Measurements from ENCODE around the gene INSRR. TPM values are rescaled to one million over a fixed set of nuclear protein-coding genes. Genes with fewer than 3 reads are reported as not detected.

INSRR gene
- total RNA-seq, 4 donors from 2014 or later, result under 0.01 to 0.60 (median 0.20) TPM

DNA sequence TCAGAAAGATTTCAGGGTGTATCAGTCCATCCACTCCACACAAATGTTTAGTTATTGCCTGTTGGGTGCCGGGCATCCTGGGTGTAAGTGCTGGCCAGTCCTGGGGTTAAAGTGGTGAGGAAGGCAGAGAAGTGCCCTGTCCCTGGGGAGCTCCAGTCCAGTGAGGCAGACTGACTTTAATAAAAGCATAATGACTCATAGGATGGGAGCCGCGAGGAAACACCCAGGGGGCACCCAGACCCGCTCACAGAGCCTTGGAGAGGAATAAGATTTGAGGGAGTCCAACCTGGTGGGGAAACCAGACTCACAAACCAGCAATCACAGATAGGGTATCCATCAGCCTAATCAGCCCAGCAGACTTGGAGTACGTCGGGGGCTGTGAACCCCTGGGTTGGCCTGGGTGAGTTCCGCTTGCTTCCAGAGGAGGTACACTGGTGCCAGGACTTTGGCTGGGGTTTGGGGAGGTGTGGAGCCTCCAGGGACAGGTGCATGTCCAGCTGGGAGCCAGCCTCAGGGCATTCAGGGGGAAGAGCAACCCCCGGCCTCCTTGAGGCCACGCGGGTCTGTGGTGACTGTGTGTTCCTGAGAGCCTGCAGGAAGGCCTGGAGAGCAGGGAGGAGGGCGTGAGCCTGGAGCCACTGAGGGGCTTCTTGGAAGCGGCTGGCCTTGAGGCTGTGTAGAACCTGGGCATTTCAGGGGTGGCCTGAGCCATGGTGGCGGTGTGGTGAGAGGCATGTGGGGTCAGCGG, 38.3 kb upstream of the INSRR start:
- H3K4me1 ChIP-seq, result peaks cover 0 to 96% (median 51%) of the 10 kb centered on the region in 4 donors
- no peaks in the 10 kb centered on the region for H3K36me3 ChIP-seq
- H3K27me3 ChIP-seq, result peaks cover 0 to 21% of the 10 kb centered on the region in 2 donors
- no peaks in the 10 kb centered on the region for H3K9me3 ChIP-seq
- DNase-seq (ENCODE audit: low spot score in 2 of 2), result no peak
- WGBS, 2 donors, result 52 to 64% methylated on average over 13 of the region's 14 CpGs
- TF ChIP-seq POLR2A (IDR thresholded peaks at IDR 0.05) (no peak), CTCF (IDR thresholded peaks at IDR 0.05) (no peak), EP300 (IDR thresholded peaks at IDR 0.05) (no peak)
- H3K4me3 ChIP-seq, result peak overlapping the region in 1 of 4 donors; percentile 11
- H3K27ac ChIP-seq, result peak overlapping the region; percentile 38 to 97 (median 77)

- TF ChIP-seq CTCF (IDR thresholded peaks at IDR 0.05) (no peak), EP300 (IDR thresholded peaks at IDR 0.05) (no peak), POLR2A (IDR thresholded peaks at IDR 0.05) (no peak)
- DNase-seq (ENCODE audit: low spot score in 2 of 2), result no peak
- Histone ChIP-seq H3K4me3 (peak overlapping the region in 1 of 4 donors; percentile 3), H3K9me3 (no peaks in the 10 kb centered on the region), H3K4me1 (peaks cover 0 to 93% (median 45%) of the 10 kb centered on the region in 4 donors), H3K27me3 (peaks cover 0 to 21% of the 10 kb centered on the region in 2 donors), H3K36me3 (no peaks in the 10 kb centered on the region), H3K27ac (peak overlapping the region; percentile 38 to 97 (median 77))
- 68 to 72% methylated on average over 15 to 16 of the region's 16 CpGs for WGBS, 2 donors
Observed at GRCh38 chr1:156896490-156897033, 37.6 kb upstream of the INSRR start.

DNA sequence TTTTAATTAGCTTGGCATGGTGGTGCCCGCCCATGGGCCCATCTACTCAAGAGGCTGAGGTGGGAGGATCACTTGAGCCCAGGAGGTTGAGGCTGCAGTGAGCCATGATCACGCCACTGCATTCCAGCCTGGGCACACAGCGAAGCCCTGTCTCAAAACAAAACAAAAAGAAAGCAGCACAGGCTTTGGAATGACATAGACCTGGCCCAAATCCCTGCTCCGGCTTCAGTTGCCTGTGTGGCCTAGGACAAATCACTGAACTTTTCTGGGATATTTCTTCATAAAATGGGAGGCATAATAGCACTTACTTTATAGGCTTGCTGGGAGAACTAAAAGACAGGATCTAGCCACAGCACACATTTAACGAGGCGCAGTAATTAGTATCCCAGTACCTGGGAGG, 37.0 kb upstream of the INSRR start:
- H3K4me3 ChIP-seq, result peak overlapping the region in 1 of 4 donors; percentile 55
- DNase-seq (ENCODE audit: low spot score in 2 of 2), result no peak
- H3K4me1 ChIP-seq, result peaks cover 0 to 87% (median 40%) of the 10 kb centered on the region in 4 donors

DNA sequence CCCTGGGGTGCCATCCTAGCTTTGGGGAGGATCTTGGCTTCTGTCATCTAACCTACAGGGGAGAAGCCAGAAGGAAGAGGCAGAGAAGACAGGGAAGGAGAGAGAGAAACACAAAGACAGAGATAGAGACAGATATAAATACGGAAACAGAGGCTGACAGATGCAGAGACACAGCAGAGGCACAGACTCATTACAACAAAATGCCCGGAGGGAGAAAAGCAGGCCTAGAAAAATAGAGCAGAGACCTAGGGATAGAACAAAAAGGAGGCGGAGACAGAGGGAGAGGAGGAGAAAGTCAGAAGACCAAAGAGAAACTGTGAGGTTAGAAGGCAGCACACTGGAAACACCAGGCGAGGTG, 36.5 kb upstream of the INSRR start:
- Histone ChIP-seq H3K9me3 (no peaks in the 10 kb centered on the region), H3K27ac (peak overlapping the region; percentile 78 to 97 (median 86)), H3K4me3 (peak overlapping the region in 2 of 4 donors; percentile 30 to 55), H3K27me3 (peaks cover 0 to 21% of the 10 kb centered on the region in 2 donors), H3K4me1 (peaks cover 0 to 82% (median 38%) of the 10 kb centered on the region in 4 donors), H3K36me3 (no peaks in the 10 kb centered on the region)
- peak in 1 of 2 donors; percentile 40 for DNase-seq (ENCODE audit: low spot score in 2 of 2)
- TF ChIP-seq CTCF (IDR thresholded peaks at IDR 0.05), result no peak
- TF ChIP-seq POLR2A (IDR thresholded peaks at IDR 0.05), result no peak
- TF ChIP-seq EP300 (IDR thresholded peaks at IDR 0.05), result no peak
- 46 to 51% methylated on average over 4 of the region's 4 CpGs for WGBS, 2 donors

More for the DNA sequence above, 37.0 kb upstream of the INSRR start:
- WGBS, 2 donors, result 67 to 79% methylated on average over 6 of the region's 6 CpGs
- Histone ChIP-seq H3K36me3 (no peaks in the 10 kb centered on the region), H3K27me3 (peaks cover 0 to 21% of the 10 kb centered on the region in 2 donors), H3K27ac (peak overlapping the region; percentile 2 to 97 (median 86)), H3K9me3 (no peaks in the 10 kb centered on the region)
- no peak for TF ChIP-seq POLR2A (IDR thresholded peaks at IDR 0.05)
- no peak for TF ChIP-seq CTCF (IDR thresholded peaks at IDR 0.05)
- TF ChIP-seq EP300 (IDR thresholded peaks at IDR 0.05), result no peak
